ES-I3 (cell line): ENCODE measurements around the gene SLC22A16.
"Not testable (repeated sequence)": the region's sequence is repeated elsewhere in the genome, so short reads cannot be mapped to it uniquely, and the experiment has no call there.

Experiments
- H3K36me3 ChIP-seq: 2 replicates; pipeline ENCODE4 v1.6.1; 2013; ENCODE audit warnings: mild to moderate bottlenecking, low read length, control low read depth, moderate library complexity; ENCODE audit not compliant: insufficient read depth
- H3K4me1 ChIP-seq: 2 replicates; pipeline ENCODE4 v1.6.1; 2013; ENCODE audit warnings: mild to moderate bottlenecking, control low read depth, low read length; ENCODE audit not compliant: insufficient read depth
- H3K9ac ChIP-seq: 2 replicates; pipeline ENCODE4 v1.6.1; 2013; ENCODE audit warnings: low read depth, mild to moderate bottlenecking, low read length, moderate library complexity
- H3K9me3 ChIP-seq: 2 replicates; pipeline ENCODE4 v1.6.1; 2013; ENCODE audit warnings: mild to moderate bottlenecking, low read length, moderate library complexity; ENCODE audit not compliant: control insufficient read depth, insufficient read depth

Gene SLC22A16

DNA sequence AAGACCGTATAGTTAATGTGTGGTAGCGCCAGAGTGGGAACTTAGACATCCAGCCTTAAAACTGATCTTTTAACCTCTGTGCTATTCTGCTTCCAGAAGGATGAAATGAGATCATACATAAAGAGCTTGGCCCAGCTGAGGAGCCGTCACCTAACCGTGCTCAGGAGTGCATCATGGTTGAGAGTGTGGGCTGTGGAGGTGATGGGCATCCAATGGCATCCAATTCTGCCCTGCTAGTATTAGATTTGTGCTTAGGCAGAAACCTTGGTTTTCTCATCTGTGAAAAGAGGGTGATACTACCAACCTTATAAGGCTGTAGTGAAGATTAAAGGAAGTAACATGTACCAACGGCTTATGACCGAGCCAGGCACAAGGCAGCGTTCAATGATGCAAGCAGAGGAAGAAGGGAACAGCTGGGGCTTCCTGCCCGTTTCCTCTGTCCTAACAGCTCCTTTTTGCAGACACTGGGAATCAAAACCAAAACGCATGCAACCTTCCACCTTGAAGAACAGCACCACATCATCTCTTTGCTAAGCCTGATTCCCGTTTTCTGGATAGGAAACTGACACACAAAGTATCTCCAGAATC lies 1.3 kb downstream of the SLC22A16 start:
- no peak overlapping the region for H3K9ac ChIP-seq

DNA sequence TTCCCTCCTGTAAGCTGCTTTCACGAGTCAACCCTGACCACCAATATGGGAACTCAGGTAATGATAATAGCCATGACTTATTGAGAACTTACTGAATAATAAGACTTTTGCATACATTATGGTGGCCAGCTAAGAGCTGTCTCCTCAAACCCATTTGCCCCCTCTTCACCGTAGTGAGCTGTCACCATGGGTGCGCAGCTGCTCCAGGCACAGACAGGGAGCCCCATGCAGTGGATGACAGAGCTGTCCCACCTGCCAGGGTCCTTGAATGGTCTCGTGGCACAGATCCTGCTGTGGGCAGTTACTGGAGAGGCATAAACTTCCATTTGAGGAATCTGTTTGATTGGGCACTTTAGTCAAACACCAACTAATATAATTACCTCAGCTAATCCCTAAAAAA lies 1.9 kb downstream of the SLC22A16 start:
- Histone ChIP-seq H3K4me1 (no peaks in the 10 kb centered on the region), H3K36me3 (no peaks in the 10 kb centered on the region), H3K9me3 (no peaks in the 10 kb centered on the region), H3K9ac (no peak overlapping the region)

More for the DNA sequence above, 1.3 kb downstream of the SLC22A16 start:
- Histone ChIP-seq H3K9me3 (no peaks in the 10 kb centered on the region), H3K36me3 (no peaks in the 10 kb centered on the region), H3K4me1 (no peaks in the 10 kb centered on the region)

DNA sequence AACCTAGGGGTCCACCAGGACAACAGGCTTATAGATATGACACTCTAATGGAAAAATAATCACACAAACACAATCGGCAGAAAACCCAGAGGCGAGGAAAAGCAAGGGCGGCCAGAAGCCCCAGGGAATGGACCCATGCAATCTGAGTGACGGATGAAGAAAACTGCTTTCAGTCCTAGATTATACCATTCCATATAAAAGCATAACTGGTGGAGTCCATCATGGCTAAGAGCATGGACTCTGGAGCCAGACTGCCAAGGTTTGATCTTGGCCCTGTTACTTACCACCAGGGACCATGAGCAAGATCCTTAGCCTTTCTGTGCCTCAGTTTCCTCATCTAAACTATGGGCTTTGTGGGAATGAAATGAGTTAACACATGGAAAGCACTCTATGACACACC lies 3.7 kb downstream of the SLC22A16 start:
- H3K4me1 ChIP-seq = no peaks in the 10 kb centered on the region
- no peaks in the 10 kb centered on the region for H3K36me3 ChIP-seq
- no peak overlapping the region for H3K9ac ChIP-seq
- no peaks in the 10 kb centered on the region for H3K9me3 ChIP-seq

DNA sequence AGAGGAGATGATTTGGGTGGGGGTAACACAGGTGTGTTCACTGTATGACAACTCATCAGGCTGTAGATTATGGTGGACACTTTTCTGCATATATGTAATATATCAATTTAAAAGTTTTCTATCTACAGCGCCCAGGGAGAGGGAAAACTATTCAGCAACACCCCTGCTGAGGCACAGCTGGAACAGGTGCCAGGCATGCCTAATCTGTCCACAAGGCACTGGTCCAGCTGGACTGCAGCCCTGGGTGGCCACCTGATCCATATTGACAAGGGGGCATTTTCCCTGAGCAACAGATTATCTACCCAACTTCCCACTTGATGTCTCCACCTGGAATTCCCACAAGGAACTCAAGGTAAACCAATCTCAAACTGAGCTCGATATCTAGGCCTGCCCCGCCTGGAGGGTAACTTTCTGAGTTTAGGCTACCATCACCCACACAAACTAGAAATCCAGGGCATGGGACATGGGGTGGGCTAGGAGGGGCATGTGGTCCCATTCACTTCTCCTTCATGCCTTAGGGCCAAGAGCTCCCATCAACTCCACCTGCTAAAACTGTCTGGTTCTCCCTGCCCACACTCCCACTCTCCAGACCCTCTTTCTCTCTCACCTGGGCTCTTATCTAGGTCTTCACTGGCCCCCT lies 4.6 kb downstream of the SLC22A16 start:
- Histone ChIP-seq H3K4me1 (no peaks in the 10 kb centered on the region), H3K36me3 (no peaks in the 10 kb centered on the region), H3K9ac (no peak overlapping the region), H3K9me3 (no peaks in the 10 kb centered on the region)

DNA sequence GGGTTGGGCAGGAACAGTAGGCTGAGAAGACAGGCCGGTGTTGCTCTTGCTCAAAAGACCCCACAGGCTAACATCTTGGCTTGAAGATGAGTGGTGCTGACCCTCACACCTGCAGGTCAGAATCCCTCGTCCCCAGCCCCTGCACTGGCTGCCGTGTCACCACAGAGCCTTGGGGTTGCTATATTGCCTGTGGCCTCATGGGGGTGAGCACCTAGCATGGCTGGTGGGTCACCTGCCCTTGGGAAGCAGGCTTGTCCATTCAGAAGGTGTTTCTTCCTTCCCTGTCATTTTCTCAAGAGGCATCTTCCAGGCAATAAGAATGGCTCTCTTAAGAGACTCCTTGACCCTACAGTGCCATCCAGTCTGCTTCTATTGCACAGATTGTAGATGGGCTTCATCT lies 7.7 kb downstream of the SLC22A16 start:
- Histone ChIP-seq H3K9me3 (no peaks in the 10 kb centered on the region), H3K4me1 (no peaks in the 10 kb centered on the region), H3K36me3 (no peaks in the 10 kb centered on the region), H3K9ac (no peak overlapping the region)

DNA sequence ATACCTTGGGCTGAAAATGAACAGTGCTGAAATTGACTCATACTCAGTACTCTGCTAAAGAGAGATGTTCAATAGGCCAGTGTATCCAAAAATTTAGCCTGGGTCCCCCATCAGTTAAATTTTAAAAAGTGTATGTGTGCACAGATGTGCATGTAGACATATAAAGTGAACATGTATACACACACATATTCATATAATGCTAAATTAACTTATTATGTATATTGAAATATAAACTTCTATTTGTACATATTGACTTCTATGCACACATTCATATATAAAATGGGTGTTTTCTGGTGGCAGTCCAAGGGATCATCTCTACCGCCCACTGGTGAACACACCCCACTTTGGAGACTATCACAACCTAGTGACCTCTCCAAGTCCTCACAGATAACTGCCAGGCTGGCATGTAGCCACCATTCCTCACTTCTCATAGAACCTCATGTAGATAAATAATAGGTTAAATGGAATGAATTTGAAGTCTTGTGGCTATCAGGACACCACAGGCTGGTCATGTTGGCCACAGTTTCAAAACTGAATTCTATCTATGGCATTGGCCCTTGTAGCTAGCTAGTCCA lies 8.8 kb downstream of the SLC22A16 start:
- Histone ChIP-seq H3K9ac (no peak overlapping the region), H3K4me1 (no peaks in the 10 kb centered on the region), H3K36me3 (no peaks in the 10 kb centered on the region), H3K9me3 (no peaks in the 10 kb centered on the region)

DNA sequence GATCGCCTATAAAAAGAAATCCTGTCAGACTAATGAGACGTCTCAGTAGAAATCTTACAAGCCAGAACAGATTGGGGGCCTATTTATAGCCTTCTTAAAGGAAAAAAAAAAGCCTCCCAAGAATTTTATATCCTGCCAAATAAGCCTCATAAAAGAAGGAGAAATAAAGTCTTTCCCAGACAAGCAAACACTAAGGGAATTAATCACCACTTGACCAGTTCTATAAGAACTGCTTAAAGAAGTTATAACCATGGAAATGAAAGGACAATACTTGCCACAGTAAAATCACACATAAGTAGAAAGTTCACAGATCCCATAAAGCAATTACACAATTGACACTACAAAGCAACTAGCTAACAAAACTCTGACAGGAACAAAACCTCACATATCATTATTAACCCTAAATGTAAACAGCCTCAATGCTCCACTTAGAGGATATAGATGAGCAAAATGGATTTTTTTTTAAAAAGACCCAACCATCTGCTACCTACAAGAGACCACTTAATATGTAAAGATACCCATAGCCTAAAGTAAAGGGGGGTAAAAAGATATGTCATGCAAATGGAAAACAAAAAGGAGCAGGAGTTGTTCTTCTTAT lies 13.4 kb downstream of the SLC22A16 start:
- Histone ChIP-seq H3K9ac (no peak overlapping the region), H3K36me3 (no peaks in the 10 kb centered on the region), H3K4me1 (no peaks in the 10 kb centered on the region), H3K9me3 (no peaks in the 10 kb centered on the region)

DNA sequence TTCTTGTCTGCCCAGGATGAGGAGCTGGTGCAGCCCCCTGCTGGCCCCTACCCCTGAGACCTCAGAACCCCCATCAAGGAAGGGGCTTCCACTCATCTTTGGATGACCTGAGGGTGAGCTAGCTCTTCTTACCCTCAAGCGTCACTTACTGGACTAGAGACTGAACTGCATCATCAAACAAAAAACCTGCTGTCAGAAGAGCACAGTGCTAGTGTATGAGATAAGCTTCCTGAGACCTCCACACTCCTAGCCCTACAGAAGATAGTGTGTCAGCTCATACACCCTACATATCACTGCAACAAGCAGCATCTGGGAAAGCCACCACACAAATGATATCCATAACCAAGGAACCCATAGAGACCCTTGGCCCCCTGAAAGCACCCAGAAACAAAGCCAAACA lies 15.0 kb downstream of the SLC22A16 start:
- Histone ChIP-seq H3K9ac (no peak overlapping the region), H3K4me1 (no peaks in the 10 kb centered on the region), H3K9me3 (no peaks in the 10 kb centered on the region), H3K36me3 (no peaks in the 10 kb centered on the region)

DNA sequence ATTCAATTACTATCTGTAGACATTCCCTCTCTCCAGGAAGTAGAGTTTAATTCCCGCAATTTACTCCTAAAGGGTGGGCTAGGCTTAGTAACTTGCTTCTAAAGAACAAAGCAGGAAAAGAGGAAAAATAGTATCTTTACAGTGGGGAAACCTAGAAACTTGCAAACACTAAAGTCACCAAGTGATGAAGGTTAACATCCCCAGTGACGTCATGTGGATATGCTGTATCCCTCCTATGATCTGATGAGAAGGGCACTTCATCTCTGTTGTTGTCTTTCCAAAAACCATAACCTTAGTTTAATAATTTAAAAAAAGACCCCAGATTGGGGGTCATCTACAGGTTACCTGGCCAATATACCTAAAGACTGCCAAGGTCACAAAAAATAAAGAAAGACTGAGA lies 17.3 kb downstream of the SLC22A16 start:
- Histone ChIP-seq H3K9ac (no peak overlapping the region), H3K9me3 (peaks cover 2% of the 10 kb centered on the region; the same call in 1 of the 2 replicates), H3K4me1 (no peaks in the 10 kb centered on the region), H3K36me3 (no peaks in the 10 kb centered on the region)

DNA sequence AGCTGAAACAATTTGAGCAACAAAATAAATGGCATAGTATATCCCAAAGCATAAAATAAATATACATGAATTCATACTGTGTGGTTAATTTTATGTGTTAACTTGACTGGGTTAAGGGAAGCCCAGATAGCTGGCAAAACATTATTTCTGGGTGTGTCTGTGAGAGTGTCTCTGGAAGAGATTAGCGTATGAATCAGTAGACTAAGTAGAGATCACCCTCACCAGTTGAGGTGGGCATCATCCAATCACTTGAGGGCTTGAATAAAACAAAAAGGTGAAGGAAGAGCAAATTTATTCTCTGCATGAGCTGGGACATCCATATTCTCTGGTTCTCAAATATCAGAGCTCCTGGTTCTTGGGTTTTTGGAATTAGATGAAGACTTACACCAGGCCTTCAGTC lies 17.9 kb downstream of the SLC22A16 start:
- Histone ChIP-seq H3K4me1 (no peaks in the 10 kb centered on the region), H3K9me3 (peaks cover 2% of the 10 kb centered on the region; the same call in 1 of the 2 replicates), H3K36me3 (no peaks in the 10 kb centered on the region), H3K9ac (no peak overlapping the region)

DNA sequence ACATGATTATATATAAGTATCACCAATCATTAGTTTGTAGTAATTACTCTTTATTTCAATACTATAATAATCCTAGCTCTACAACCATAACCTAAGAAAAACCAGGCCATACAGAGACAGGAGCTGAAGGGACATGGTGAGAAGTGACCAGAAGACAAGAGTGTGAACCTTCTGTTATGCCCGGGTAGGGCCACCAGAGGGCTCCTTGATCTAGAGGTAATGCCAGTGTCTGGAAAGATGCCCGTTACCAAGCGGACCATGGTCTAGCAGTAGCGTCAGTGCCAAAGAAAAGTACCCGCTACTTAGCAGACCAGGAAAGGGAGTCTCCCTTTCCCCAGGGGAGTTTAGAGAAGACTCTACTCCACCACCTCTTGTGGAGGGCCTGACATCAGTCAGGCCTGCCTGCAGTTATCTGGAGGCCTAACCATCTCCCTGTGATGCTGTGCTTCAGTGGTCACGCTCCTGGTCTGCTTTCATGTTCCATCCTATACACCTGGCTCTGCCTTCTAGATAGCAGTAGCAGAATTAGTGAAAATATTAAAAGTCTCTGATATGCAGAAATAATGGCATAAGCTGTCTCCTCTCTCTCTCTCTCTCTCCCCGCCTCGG lies 18.7 kb downstream of the SLC22A16 start:
- H3K9ac ChIP-seq, H3K4me1 ChIP-seq, H3K36me3 ChIP-seq, H3K9me3 ChIP-seq: not testable (repeated sequence)

DNA sequence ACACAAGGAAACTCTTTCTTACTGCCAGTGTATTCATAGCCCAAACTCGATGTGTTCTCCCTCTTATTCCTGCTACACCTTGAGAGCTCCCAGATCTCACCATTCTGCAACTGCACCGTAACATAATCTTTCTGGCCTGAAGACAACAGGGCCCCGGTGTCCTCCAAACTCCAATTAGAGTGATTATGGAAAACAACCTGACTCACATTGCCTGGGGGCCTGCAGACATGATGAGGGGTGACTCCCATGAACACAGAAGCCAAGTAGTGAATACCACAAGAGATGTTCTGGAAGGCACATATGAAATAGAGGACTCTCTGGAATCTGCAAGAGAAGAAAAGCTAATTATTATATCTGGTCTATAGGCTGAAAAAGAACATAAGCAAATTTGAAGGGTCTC lies 19.7 kb downstream of the SLC22A16 start:
- H3K4me1 ChIP-seq = no peaks in the 10 kb centered on the region
- peaks cover 2% of the 10 kb centered on the region; the same call in 1 of the 2 replicates for H3K9me3 ChIP-seq
- H3K9ac ChIP-seq = no peak overlapping the region
- H3K36me3 ChIP-seq = no peaks in the 10 kb centered on the region

DNA sequence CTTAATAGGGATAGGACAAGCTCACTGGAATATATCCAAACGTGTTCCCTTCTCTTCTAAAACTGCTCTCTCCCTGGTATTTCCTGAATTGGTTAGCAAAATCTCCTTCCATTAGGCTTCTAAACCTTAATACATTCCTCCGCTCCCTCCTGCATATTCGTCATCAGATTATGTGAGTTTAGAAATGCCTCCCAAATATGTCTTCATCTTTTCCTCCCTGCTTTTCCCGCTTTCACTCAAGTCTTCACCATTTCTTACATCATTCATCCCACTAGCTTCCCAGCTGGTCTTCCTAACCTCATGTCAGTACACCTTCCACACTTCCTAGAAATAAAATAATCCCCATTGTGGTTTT lies 26.9 kb downstream of the SLC22A16 start:
- Histone ChIP-seq H3K9me3 (no peaks in the 10 kb centered on the region), H3K36me3 (no peaks in the 10 kb centered on the region), H3K9ac (no peak overlapping the region), H3K4me1 (no peaks in the 10 kb centered on the region)

DNA sequence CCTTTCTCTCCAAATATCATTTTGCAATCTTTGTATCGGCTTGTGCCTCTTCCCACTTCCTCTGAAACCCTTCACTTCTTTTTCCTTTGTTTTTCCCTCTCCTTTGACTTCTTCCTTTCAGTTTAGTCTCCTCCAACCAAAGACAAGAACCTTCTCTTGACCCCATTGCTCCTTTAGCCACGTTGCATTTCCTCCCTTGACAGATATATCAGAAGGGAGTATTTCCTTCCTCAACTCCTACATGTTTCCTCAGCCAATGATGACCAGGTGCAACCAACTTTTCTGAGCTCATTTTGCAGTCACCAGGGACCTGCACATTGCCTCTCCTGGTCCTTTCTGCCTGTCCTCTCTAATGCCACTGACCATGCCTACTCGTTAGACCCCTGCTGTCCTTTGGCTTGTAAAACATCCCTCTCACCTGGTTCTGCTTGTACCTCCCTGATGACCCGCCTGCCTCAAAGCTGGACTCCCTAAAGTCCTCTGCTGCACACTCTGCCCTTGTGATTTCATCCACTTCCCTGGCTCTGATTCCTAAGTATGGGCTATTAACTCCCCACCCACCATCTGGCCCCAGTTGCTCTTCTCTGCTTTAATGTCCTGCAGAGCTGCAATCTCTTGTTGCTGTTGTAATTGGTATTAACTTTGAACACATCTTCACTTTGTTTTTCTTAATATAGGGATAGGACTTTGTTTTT lies 27.4 kb downstream of the SLC22A16 start:
- no peaks in the 10 kb centered on the region for H3K4me1 ChIP-seq
- no peaks in the 10 kb centered on the region for H3K9me3 ChIP-seq
- no peak overlapping the region for H3K9ac ChIP-seq
- no peaks in the 10 kb centered on the region for H3K36me3 ChIP-seq
